Heart left ventricle (tissue), 16 donors: ENCODE results near the gene ARHGAP40. TPM values are rescaled to one million over a fixed set of nuclear protein-coding genes. Genes with fewer than 3 reads are reported as not detected.

Source experiments
- ATAC-seq, 4 donors: fragments of 200-7000 bp; cut with Tn5 transposase; one replicate each; pipeline ENCODE4 v1.9.1; 2020 to 2022; ENCODE audit warnings: moderate library complexity in 4 of 4, mild to moderate bottlenecking in 3 of 4, moderate number of reproducible peaks in 1 of 4
- DNase-seq, 5 donors: peaks; one replicate each; pipeline ENCODE4 v3.0.0-alpha.2; 2020
- H3K27ac ChIP-seq, 12 donors: fragments of 200-600 bp; sonication (generic) in 4 of 12; one replicate each; pipeline versions ENCODE4 v1.5.0 to v1.8.0; 2016 to 2022; ENCODE audit warnings: mild to moderate bottlenecking in 2 of 12
- H3K27me3 ChIP-seq, 9 donors: fragments of 200-600 bp; sonication (generic) in 2 of 9; one replicate each; pipeline versions ENCODE4 v1.5.1 to v1.8.0; 2016 to 2022; ENCODE audit warnings: mild to moderate bottlenecking in 3 of 9
- H3K36me3 ChIP-seq, 9 donors: fragments of 200-600 bp; sonication (generic) in 2 of 9; one replicate each; pipeline versions ENCODE4 v1.5.0 to v1.8.0; 2018 to 2022; ENCODE audit warnings: mild to moderate bottlenecking in 2 of 9
- H3K4me1 ChIP-seq, 12 donors: fragments of 200-600 bp; sonication (generic) in 4 of 12; one replicate each; pipeline versions ENCODE4 v1.5.0 to v1.8.0; 2016 to 2022; ENCODE audit warnings: mild to moderate bottlenecking in 3 of 12
- H3K4me3 ChIP-seq, 12 donors: fragments of 200-600 bp; sonication (generic) in 4 of 12; one replicate each; pipeline versions ENCODE4 v1.5.0 to v1.8.0; 2017 to 2022; ENCODE audit warnings: mild to moderate bottlenecking in 9 of 12, moderate library complexity in 4 of 12
- H3K9me3 ChIP-seq, 12 donors: fragments of 200-600 bp; sonication (generic) in 4 of 12; one replicate each; pipeline versions ENCODE4 v1.5.0 to v1.8.0; 2016 to 2022; ENCODE audit warnings: mild to moderate bottlenecking in 1 of 12
- POLR2A ChIP-seq, 2 donors: fragments of 450-650 bp; IDR thresholded peaks; one replicate each; pipeline ENCODE4 v1.6.1; 2017; ENCODE audit warnings: antibody characterized with exemption in 2 of 2, mild to moderate bottlenecking in 2 of 2, moderate library complexity in 2 of 2
- WGBS, 4 donors: extraction: QIAGEN DNeasy Blood & Tissue Kit in 2 of 4; methylation state at CpG; one replicate each; pipeline versions ENCODE4 v1.1.5 to v1.1.7; 2013 to 2018; 5-methylcytosine and 5-hydroxymethylcytosine counted together
- intact Hi-C, 10 donors: fragments of 100-400 bp; cut with DNase I; formaldehyde crosslinking; loops; one replicate each; pipeline versions ENCODE4 v1.11.1 to v1.14.2; 2022
- polyA plus RNA-seq, 2 donors: library from polyadenylated mRNA; stranded (reverse); fragments of 200-250 nt; gene quantifications; one replicate each; pipeline ENCODE4 v1.2.3, GENCODE V29; 2013
- total RNA-seq, 9 donors: library from RNA; depleted of rRNA in 2 of 9; stranded (reverse); fragments of >200 nt in 2 of 9; fragmentation: NEBNext Ultra II Directional in 3 of 9; extraction: Animal tissue kit (Norgen Biotek cat#: 25700) in 3 of 9; gene quantifications; one replicate each; pipeline versions ENCODE4 v1.1.0 to v1.2.4, GENCODE V29; 2016 to 2023
- TF ChIP-seq, protein P1 (sequence below), 12 donors: fragments of 200-600 bp; sonication (generic) in 4 of 12; IDR thresholded peaks; one replicate each; pipeline versions ENCODE4 v1.5.0 to v1.8.0; 2018 to 2022; ENCODE audit warnings: antibody characterized with exemption in 12 of 12, mild to moderate bottlenecking in 5 of 12
- donor health status: ischemic (EF 13 %, LVEDD 7.1; RV severe dilation, severe dysfunction).
- donor health status: healthy with polysubstance abuse.
- donor health status: DM: no; HTN: yes; CAD: no.
- donor health status: DM: no; HTN: no; CAD: no.
- donor health status: ischemic (EF 25% LVEDD 6.9; RV normal size, moderate dysfunction).
- donor health status: ischemic (EF 25% LVEDD 5.7; RV mildly dilated, moderate dysfunction).
- donor health status: healthy.
- donor health status: DM: yes; HTN: yes; CAD: no.
- donor health status: ischemic (EF 35%, LVEDD 5.7; RV mildly dilated, moderate dysfunction).
- donor health status: nonischemic (EF 11% LVEDD 7.7; RV severe dilation, severe dysfunction).
- donor health status: DM: yes; HTN: yes; CAD: no.
- donor health status: PGD.
- donor health status: ischemic (EF 29% LVEDD 5.4; RV normal size, mild dysfunction).
- donor health status: nonischemic (EF 23%, LVEDD 6.1; RV moderate dilation, normal function).

Gene ARHGAP40
- total and polyA plus RNA-seq, 11 donors: 0.03 TPM; not detected in 10

DNA sequence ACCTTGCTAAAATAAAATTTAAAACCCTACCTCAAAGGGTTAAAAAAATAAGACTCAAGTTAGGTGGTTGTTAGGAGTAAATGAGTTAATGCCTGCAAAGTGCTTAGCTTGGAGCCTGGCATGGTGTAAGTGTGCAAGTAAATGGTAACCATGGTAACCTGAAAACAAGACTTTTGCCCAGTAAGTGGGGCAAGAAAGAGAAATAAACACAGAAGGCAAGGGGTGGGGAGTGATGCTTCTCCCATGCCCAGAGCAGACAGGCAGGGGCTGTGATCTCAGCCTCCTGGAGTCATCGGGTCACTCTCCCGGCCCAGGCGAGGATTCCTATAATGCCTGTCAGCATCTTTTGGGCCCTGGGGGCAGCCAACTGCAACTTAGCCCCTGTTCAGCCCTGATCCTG lies 63.5 kb downstream of the ARHGAP40 start:
- no peak overlapping the region for H3K4me3 ChIP-seq
- H3K9me3 ChIP-seq: peaks cover 0 to 9% (median 0%) of the 10 kb centered on the region in 12 donors
- no peaks in the 10 kb centered on the region for H3K36me3 ChIP-seq
- 51 to 58% (median 55%) methylated on average over 3 of the region's 3 CpGs for WGBS, 4 donors
- no peak for DNase-seq
- H3K27ac ChIP-seq: no peak overlapping the region
- H3K27me3 ChIP-seq: peaks cover 0 to 37% (median 4%) of the 10 kb centered on the region in 9 donors
- intact Hi-C loops: no loop called here
- no peak for TF ChIP-seq POLR2A (IDR thresholded peaks at IDR 0.05)
- TF ChIP-seq, protein P1, sequence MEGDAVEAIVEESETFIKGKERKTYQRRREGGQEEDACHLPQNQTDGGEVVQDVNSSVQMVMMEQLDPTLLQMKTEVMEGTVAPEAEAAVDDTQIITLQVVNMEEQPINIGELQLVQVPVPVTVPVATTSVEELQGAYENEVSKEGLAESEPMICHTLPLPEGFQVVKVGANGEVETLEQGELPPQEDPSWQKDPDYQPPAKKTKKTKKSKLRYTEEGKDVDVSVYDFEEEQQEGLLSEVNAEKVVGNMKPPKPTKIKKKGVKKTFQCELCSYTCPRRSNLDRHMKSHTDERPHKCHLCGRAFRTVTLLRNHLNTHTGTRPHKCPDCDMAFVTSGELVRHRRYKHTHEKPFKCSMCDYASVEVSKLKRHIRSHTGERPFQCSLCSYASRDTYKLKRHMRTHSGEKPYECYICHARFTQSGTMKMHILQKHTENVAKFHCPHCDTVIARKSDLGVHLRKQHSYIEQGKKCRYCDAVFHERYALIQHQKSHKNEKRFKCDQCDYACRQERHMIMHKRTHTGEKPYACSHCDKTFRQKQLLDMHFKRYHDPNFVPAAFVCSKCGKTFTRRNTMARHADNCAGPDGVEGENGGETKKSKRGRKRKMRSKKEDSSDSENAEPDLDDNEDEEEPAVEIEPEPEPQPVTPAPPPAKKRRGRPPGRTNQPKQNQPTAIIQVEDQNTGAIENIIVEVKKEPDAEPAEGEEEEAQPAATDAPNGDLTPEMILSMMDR (IDR thresholded peaks at IDR 0.05): no peak
- no peak for ATAC-seq
- H3K4me1 ChIP-seq: peaks cover 0 to 9% (median 0%) of the 10 kb centered on the region in 12 donors

DNA sequence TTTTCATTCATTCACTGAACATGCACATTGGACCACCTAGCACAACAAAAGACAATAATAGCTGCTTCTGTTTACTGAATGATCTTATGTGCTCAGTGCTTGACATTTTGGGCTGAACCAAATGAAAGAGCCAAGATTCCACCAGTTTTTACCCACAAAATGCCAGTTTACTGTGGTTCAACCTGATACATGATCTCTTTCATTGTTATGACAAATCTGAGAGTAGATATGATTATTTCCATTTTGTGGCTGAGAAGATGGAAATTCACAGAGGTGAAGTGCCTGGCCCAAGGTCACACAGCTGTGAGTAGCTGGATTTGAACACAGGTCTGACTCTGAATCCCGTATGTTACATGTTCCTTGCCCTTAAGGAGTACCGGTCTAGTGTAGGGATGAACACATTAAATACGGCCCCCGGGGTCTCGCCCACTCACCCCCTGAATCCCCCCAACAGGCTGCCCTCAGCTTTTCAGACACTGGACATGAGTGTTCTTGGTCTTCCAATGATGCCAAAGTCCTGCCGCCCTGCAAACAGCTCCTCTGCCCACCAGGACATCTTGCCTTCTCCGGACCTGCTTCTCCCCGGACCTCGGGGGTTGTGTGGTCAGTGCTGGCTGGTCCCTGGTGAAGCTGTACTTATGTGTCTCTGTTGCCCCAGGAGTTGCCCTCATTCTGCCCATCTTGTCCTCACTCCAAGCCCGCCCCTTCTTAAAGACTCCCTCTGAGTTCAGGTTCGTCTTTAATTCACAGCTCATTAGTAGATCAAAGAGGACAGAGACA lies 64.1 kb downstream of the ARHGAP40 start:
- H3K27me3 ChIP-seq: peaks cover 0 to 42% (median 7%) of the 10 kb centered on the region in 9 donors
- no peaks in the 10 kb centered on the region for H3K36me3 ChIP-seq
- H3K27ac ChIP-seq: no peak overlapping the region
- no peak overlapping the region for H3K4me3 ChIP-seq
- intact Hi-C loops: no loop called here
- WGBS, 4 donors: 64 to 71% (median 67%) methylated on average over 11 of the region's 11 CpGs
- H3K9me3 ChIP-seq: peaks cover 0 to 9% (median 0%) of the 10 kb centered on the region in 12 donors
- ATAC-seq (peak in 2 of 4 donors; percentile 14 to 27), DNase-seq (no peak)
- TF ChIP-seq, protein P1 (IDR thresholded peaks at IDR 0.05): no peak
- no peak for TF ChIP-seq POLR2A (IDR thresholded peaks at IDR 0.05)
- peaks cover 0 to 9% (median 0%) of the 10 kb centered on the region in 12 donors for H3K4me1 ChIP-seq

DNA sequence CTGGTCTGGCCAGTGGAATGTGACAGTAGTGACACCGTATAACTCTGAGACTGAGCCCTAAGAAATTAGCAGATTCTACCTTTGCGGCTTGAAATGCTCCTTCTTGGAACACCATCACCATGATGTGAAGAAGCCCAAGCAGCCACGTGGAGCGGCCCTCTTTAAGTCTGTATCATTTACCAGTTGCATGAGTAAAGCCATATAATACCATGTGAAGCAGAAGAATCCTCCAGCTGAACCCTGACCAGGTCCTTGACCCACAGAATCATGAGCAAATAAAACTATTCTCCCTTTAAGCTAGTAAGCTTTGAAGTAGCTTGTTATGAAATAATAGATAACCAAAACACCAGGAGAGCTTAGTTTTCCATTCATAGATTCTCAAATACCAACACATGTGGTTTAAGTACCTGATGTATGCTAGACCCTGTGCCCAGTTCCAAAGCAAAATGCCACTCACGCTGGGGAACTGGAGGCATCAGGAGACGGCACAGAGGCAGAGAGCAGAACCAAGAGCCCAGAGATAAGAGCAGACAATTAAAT lies 65.9 kb downstream of the ARHGAP40 start:
- WGBS, 4 donors: 70 to 77% (median 72%) methylated on average over 6 of the region's 6 CpGs
- Histone ChIP-seq H3K36me3 (no peaks in the 10 kb centered on the region), H3K4me3 (no peak overlapping the region), H3K9me3 (peaks cover 0 to 9% (median 0%) of the 10 kb centered on the region in 12 donors), H3K4me1 (peaks cover 0 to 9% (median 0%) of the 10 kb centered on the region in 12 donors), H3K27ac (no peak overlapping the region), H3K27me3 (peaks cover 0 to 60% (median 12%) of the 10 kb centered on the region in 9 donors)
- no peak for ATAC-seq
- intact Hi-C loops: no loop called here
- no peak for TF ChIP-seq POLR2A (IDR thresholded peaks at IDR 0.05)
- DNase-seq: no peak

DNA sequence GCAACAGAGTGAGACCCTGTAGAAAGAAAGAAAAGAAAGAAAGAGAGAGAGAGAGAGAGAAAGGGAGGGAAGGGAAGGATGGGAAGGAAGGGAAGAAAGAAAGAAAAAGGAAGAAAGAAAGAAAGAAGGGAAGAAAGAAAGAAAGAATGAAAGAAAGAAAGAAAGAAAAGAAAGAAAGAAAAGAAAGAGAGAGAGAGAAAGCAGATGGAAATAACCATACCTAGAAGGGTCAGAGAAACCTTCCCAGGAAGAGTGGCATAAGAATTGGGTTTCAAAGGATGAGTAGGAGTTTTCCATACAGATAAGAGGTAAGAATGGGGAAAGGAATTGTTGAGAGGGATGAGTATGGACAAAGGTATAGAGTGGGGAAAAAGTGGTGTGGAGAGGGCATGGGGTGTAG lies 68.1 kb downstream of the ARHGAP40 start:
- DNase-seq (no peak), ATAC-seq (no peak)
- H3K27ac ChIP-seq: no peak overlapping the region
- intact Hi-C loops: no loop called here
- TF ChIP-seq POLR2A (IDR thresholded peaks at IDR 0.05): no peak
- TF ChIP-seq, protein P1 (IDR thresholded peaks at IDR 0.05): no peak
- H3K27me3 ChIP-seq: peaks cover 5 to 70% (median 31%) of the 10 kb centered on the region in 9 donors
- H3K36me3 ChIP-seq: no peaks in the 10 kb centered on the region
- H3K4me3 ChIP-seq: no peak overlapping the region
- H3K9me3 ChIP-seq: peaks cover 0 to under 1% (median 0%) of the 10 kb centered on the region in 12 donors
- H3K4me1 ChIP-seq: peaks cover 0 to 23% (median 10%) of the 10 kb centered on the region in 12 donors
